PC-3 (cell line): Measurements from ENCODE around the gene POLR1A.

Experiments used
- EZH2 ChIP-seq: fragments of 300-600 bp; sonication (generic); IDR thresholded peaks from one replicate; pipeline ENCODE4 v1.6.1; 2017; ENCODE audit warnings: antibody characterized with exemption, mild to moderate bottlenecking, low read length; ENCODE audit not compliant: unreplicated experiment
- TF ChIP-seq, protein P1 (sequence below): fragments of 300-600 bp; sonication (generic); conservative IDR thresholded peaks from 2 replicates; pipeline ENCODE4 v1.5.1; 2017; ENCODE audit warnings: antibody characterized with exemption, low read depth, mild to moderate bottlenecking, low read length

- TF ChIP-seq EZH2, result no peak
- TF ChIP-seq, protein P1, sequence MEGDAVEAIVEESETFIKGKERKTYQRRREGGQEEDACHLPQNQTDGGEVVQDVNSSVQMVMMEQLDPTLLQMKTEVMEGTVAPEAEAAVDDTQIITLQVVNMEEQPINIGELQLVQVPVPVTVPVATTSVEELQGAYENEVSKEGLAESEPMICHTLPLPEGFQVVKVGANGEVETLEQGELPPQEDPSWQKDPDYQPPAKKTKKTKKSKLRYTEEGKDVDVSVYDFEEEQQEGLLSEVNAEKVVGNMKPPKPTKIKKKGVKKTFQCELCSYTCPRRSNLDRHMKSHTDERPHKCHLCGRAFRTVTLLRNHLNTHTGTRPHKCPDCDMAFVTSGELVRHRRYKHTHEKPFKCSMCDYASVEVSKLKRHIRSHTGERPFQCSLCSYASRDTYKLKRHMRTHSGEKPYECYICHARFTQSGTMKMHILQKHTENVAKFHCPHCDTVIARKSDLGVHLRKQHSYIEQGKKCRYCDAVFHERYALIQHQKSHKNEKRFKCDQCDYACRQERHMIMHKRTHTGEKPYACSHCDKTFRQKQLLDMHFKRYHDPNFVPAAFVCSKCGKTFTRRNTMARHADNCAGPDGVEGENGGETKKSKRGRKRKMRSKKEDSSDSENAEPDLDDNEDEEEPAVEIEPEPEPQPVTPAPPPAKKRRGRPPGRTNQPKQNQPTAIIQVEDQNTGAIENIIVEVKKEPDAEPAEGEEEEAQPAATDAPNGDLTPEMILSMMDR, result no peak
These were observed 8.4 kb downstream of the POLR1A start for GRCh38 chr2:86097114-86097896.
